SU-DHL-6 (cell line): ENCODE data around the gene TBC1D1.
"Not testable (repeated sequence)": the region's sequence is repeated elsewhere in the genome, so short reads cannot be mapped to it uniquely, and the experiment has no call there.

Source experiments
- H2AFZ ChIP-seq: fragments of 200-600 bp; sonication (generic); 2 replicates; pipeline ENCODE4 v1.6.1; 2014; ENCODE audit warnings: low read depth, mild to moderate bottlenecking, moderate library complexity, mixed read lengths, antibody characterized with exemption, low read length; ENCODE audit not compliant: severe bottlenecking
- H3F3A ChIP-seq: fragments of 200-600 bp; shearing (Covaris generic); 2 replicates; pipeline ENCODE4 v1.6.0; 2016; ENCODE audit warnings: antibody characterized with exemption, mild to moderate bottlenecking; ENCODE audit not compliant: insufficient read depth
- H3K27ac ChIP-seq: fragments of 200-600 bp; sonication (generic); 2 replicates; pipeline ENCODE4 v1.5.1; 2016; ENCODE audit warnings: low read depth, mild to moderate bottlenecking, low read length, moderate library complexity, mixed read lengths
- H3K27me3 ChIP-seq: fragments of 200-600 bp; sonication (generic), shearing (Covaris generic); 2 replicates; pipeline ENCODE4 v1.6.0; 2014; ENCODE audit warnings: mild to moderate bottlenecking, low read length
- H3K36me3 ChIP-seq: fragments of 200-600 bp; sonication (generic); 2 replicates; pipeline ENCODE4 v1.6.1; 2014; ENCODE audit warnings: mild to moderate bottlenecking, low read length, mixed read lengths
- H3K4me2 ChIP-seq: fragments of 300-600, 200-600 bp; shearing (Covaris generic), sonication (generic); 2 replicates; pipeline ENCODE4 v1.6.0; 2014; ENCODE audit warnings: low read length, low read depth, mild to moderate bottlenecking; ENCODE audit not compliant: poor library complexity, severe bottlenecking
- H3K4me3 ChIP-seq: fragments of 200-600 bp; sonication (generic); 2 replicates; pipeline ENCODE4 v1.5.1; 2014; ENCODE audit warnings: antibody characterized with exemption, low read length, mild to moderate bottlenecking, mixed read lengths; ENCODE audit not compliant: insufficient read depth, poor library complexity, severe bottlenecking
- H3K79me2 ChIP-seq: fragments of 200-600 bp; sonication (generic); 2 replicates; pipeline ENCODE4 v1.6.1; 2014; ENCODE audit warnings: mild to moderate bottlenecking, low read length, moderate library complexity; ENCODE audit not compliant: insufficient read depth
- H3K9ac ChIP-seq: fragments of 200-600 bp; sonication (generic); 2 replicates; pipeline ENCODE4 v1.7.0; 2014; ENCODE audit warnings: mild to moderate bottlenecking, low read length
- H3K9me2 ChIP-seq: fragments of 200-600 bp; sonication (generic); replicated peaks from 2 replicates; pipeline ENCODE4 v1.6.1; 2014; ENCODE audit warnings: low read length; ENCODE audit not compliant: insufficient read depth
- H3K9me3 ChIP-seq: fragments of 200-600 bp; sonication (generic); 2 replicates; pipeline ENCODE4 v1.6.1; 2014; ENCODE audit warnings: low read length, mixed read lengths; ENCODE audit not compliant: insufficient read depth
- H4K20me1 ChIP-seq: fragments of 200-600 bp; sonication (generic); 2 replicates; pipeline ENCODE4 v1.6.1; 2014; ENCODE audit warnings: low read depth, mild to moderate bottlenecking, antibody characterized with exemption, low read length, moderate library complexity, mixed read lengths
- EZH2phosphoT487 ChIP-seq: fragments of 200-600 bp; sonication (generic), shearing (Covaris generic); conservative IDR thresholded peaks from 2 replicates; pipeline ENCODE4 v1.6.1; 2018; ENCODE audit warnings: mild to moderate bottlenecking, antibody characterized with exemption, low read length, moderate library complexity, mixed read lengths
- TF ChIP-seq, protein P1 (sequence below): fragments of 200-600 bp; sonication (generic); IDR thresholded peaks from one replicate; pipeline ENCODE4 v1.5.1; 2017; ENCODE audit warnings: antibody characterized with exemption, mild to moderate bottlenecking, low read length, moderate library complexity; ENCODE audit not compliant: insufficient read depth, poor library complexity, severe bottlenecking

Gene TBC1D1

DNA sequence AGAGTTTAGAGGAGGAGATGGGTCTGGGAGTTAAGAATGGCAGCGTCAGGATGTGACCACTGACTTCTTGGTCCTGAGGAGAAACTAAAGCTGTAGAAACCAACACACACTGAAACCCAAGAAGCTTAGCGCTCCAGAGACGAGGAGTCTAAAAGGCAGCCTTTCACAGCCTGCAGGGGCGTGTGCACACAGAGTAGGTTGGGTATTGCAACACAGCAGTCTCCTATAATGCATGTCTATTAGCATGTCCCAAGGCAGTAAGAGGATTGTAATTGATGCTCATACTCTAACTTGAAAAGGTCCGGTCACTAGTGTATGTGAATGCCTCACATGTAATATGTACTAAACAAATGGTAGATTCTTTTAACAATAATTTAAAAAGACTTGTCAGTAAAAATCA is 126.7 kb downstream of the TBC1D1 start:
- H4K20me1 ChIP-seq, result no peaks in the 10 kb centered on the region
- H3K4me2 ChIP-seq, result no peak overlapping the region
- H3K9me2 ChIP-seq, result no peaks in the 10 kb centered on the region

DNA sequence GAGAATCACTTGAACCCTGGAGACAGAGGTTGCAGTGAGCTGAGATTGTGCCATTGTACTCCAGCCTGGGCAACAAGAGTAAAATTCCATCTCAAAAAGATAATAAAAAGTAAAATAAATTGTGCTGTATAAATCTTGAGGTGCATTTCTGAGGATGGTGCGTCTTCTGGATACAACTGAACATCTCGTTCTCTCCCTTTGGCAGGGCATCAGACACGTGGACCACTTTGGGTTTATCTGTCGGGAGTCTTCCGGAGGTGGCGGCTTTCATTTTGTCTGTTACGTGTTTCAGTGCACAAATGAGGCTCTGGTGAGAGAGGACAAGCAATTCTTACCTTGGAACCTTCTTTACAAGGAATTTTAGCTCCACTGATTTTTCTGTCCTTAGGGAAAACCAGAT is 129.5 kb downstream of the TBC1D1 start:
- Histone ChIP-seq H3K4me2 (no peak overlapping the region), H3K36me3 (peaks cover 12% of the 10 kb centered on the region; the same call in 1 of the 2 replicates), H2AFZ (no peak overlapping the region), H4K20me1 (no peaks in the 10 kb centered on the region), H3K9me2 (no peaks in the 10 kb centered on the region), H3K79me2 (no peaks in the 10 kb centered on the region), H3K4me3 (no peak overlapping the region), H3F3A (0 out of 2 replicates have a peak, but pooled peaks cover 4% of the 10 kb centered on the region), H3K9me3 (no peaks in the 10 kb centered on the region), H3K27ac (no peak overlapping the region), H3K9ac (no peak overlapping the region), H3K27me3 (no peaks in the 10 kb centered on the region)
- TF ChIP-seq, protein P1, sequence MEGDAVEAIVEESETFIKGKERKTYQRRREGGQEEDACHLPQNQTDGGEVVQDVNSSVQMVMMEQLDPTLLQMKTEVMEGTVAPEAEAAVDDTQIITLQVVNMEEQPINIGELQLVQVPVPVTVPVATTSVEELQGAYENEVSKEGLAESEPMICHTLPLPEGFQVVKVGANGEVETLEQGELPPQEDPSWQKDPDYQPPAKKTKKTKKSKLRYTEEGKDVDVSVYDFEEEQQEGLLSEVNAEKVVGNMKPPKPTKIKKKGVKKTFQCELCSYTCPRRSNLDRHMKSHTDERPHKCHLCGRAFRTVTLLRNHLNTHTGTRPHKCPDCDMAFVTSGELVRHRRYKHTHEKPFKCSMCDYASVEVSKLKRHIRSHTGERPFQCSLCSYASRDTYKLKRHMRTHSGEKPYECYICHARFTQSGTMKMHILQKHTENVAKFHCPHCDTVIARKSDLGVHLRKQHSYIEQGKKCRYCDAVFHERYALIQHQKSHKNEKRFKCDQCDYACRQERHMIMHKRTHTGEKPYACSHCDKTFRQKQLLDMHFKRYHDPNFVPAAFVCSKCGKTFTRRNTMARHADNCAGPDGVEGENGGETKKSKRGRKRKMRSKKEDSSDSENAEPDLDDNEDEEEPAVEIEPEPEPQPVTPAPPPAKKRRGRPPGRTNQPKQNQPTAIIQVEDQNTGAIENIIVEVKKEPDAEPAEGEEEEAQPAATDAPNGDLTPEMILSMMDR, result no peak
- TF ChIP-seq EZH2phosphoT487, result no peak

More for the DNA sequence above, 126.7 kb downstream of the TBC1D1 start:
- no peaks in the 10 kb centered on the region for H3K27me3 ChIP-seq
- H3K9ac ChIP-seq, result no peak overlapping the region
- no peaks in the 10 kb centered on the region for H3K9me3 ChIP-seq
- H3K79me2 ChIP-seq, result no peaks in the 10 kb centered on the region
- H3K27ac ChIP-seq, result no peak overlapping the region
- H2AFZ ChIP-seq, result no peak overlapping the region
- H3F3A ChIP-seq, result 0 out of 2 replicates have a peak, but pooled peaks cover 4% of the 10 kb centered on the region
- TF ChIP-seq, protein P1, result no peak
- TF ChIP-seq EZH2phosphoT487, result no peak
- H3K36me3 ChIP-seq, result peaks cover 16% of the 10 kb centered on the region; the same call in 1 of the 2 replicates
- no peak overlapping the region for H3K4me3 ChIP-seq

DNA sequence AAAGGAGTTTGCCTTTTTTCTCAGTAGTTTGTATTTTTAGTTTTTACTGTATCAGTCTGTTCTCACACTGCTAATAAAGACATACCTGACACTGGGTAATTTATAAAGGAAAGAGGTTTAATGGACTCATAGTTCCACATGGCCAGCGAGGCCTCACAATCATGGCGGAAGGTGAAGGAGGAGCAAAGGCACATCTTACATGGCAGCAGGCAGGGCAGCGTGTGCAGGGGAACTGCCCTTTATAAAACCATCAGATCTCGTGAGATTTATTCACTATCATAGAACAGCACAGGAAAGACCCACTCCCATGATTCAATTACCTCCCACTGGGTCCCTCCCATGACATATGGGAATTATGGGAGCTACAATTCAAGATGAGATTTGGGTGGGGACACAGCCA is 130.1 kb downstream of the TBC1D1 start:
- not testable (repeated sequence) for H3K9ac ChIP-seq, H3F3A ChIP-seq, H2AFZ ChIP-seq, H3K27me3 ChIP-seq, H3K4me2 ChIP-seq, H3K27ac ChIP-seq, H3K4me3 ChIP-seq, H4K20me1 ChIP-seq, H3K9me3 ChIP-seq, H3K79me2 ChIP-seq, H3K9me2 ChIP-seq
- H3K36me3 ChIP-seq, result peaks cover 12% of the 10 kb centered on the region; the same call in 1 of the 2 replicates

- no peak overlapping the region for H3K9ac ChIP-seq
- H4K20me1 ChIP-seq, result no peaks in the 10 kb centered on the region
- 0 out of 2 replicates have a peak, but pooled peaks cover 4% of the 10 kb centered on the region for H3F3A ChIP-seq
- H3K4me3 ChIP-seq, result no peak overlapping the region
- H3K4me2 ChIP-seq, result no peak overlapping the region
- peaks cover 12% of the 10 kb centered on the region; the same call in 1 of the 2 replicates for H3K36me3 ChIP-seq
- H3K9me3 ChIP-seq, result no peaks in the 10 kb centered on the region
- no peak overlapping the region for H3K27ac ChIP-seq
- no peaks in the 10 kb centered on the region for H3K27me3 ChIP-seq
- no peak overlapping the region for H2AFZ ChIP-seq
- TF ChIP-seq, protein P1, result no peak
- no peak for TF ChIP-seq EZH2phosphoT487
- no peaks in the 10 kb centered on the region for H3K9me2 ChIP-seq
- H3K79me2 ChIP-seq, result no peaks in the 10 kb centered on the region
These were observed 130.9 kb downstream of the TBC1D1 start for GRCh38 chr4:38021751-38022150.
